K562 (cell line): ENCODE results near the gene SELPLG. TPM values are rescaled to one million over a fixed set of nuclear protein-coding genes. Genes with fewer than 3 reads are reported as not detected.

ENCODE experiments used
- ATAC-seq: fragments of 200-7000 bp; cut with Tn5 transposase; 3 replicates; pipeline ENCODE4 v1.9.1; 2020; ENCODE audit warnings: moderate library complexity
- BruUV-seq: library from RNA; stranded (reverse); fragments of 400-500 nt; replicated peaks from 2 replicates; lab custom pipeline; 2021; lab: Mats Ljungman, UMichigan
- CTCF ChIA-PET: fragments of 300-600 bp; formaldehyde crosslinking; extraction: SDS; loops from one replicate; lab custom pipeline; 2021; ENCODE audit warnings: low intra/inter-chr PET ratio; lab: Yijun Ruan, JAX
- POLR2A ChIA-PET: fragments of 300-600, 350-650 bp; sonication (Branson Sonifier 250); formaldehyde crosslinking; extraction: SDS; loops from one replicate; lab custom pipeline; 2021; ENCODE audit warnings: antibody characterized with exemption, inconsistent platforms; lab: Yijun Ruan, JAX
- DNase-seq, 4 experiments: peaks; one replicate each; pipeline versions ENCODE4 v3.0.0 to v3.0.0-alpha.2; 2011 to 2018; ENCODE audit warnings: low spot score in 3 of 4, mixed read lengths in 3 of 4; ENCODE audit errors: extremely low read depth in 1 of 4
- FAIRE-seq: peaks from 2 replicates; lab custom pipeline; 2011; peaks lifted over from hg19 to GRCh38; lab: Jason Lieb, UNC
- H2AFZ ChIP-seq: 2 replicates; pipeline ENCODE4 v1.6.0; 2011; ENCODE audit warnings: low read depth, low read length, control low read depth, inconsistent platforms
- H3K27ac ChIP-seq: fragments of 200-600 bp; 3 replicates; pipeline ENCODE4 v1.8.0; 2011; ENCODE audit warnings: low read depth, mild to moderate bottlenecking, control low read depth, inconsistent platforms, low read length, moderate library complexity, mixed read lengths; ENCODE audit errors: extremely low read depth
- H3K27me3 ChIP-seq, 2 experiments: fragments of 300-600 bp in 1 of 2; 2 replicates in 1 of 2; 3 replicates in 1 of 2; pipeline versions ENCODE4 v1.6.0 to v1.8.0; 2011; ENCODE audit warnings: inconsistent platforms in 2 of 2, low read length in 2 of 2, mild to moderate bottlenecking in 1 of 2, mixed read lengths in 1 of 2, moderate library complexity in 1 of 2; ENCODE audit not compliant: control insufficient read depth in 2 of 2, insufficient read depth in 2 of 2
- H3K36me3 ChIP-seq: fragments of 300-600 bp; 3 replicates; pipeline ENCODE4 v1.8.0; 2011; ENCODE audit warnings: mild to moderate bottlenecking, low read length, inconsistent platforms; ENCODE audit not compliant: control insufficient read depth, insufficient read depth
- H3K4me1 ChIP-seq, 2 experiments: fragments of 200-600 bp in 1 of 2; replicated peaks in 1 of 2; 2 replicates in 1 of 2; 3 replicates in 1 of 2; pipeline versions ENCODE4 v1.5.1 to v1.8.0; 2011; ENCODE audit warnings: inconsistent platforms in 2 of 2, low read length in 2 of 2, mild to moderate bottlenecking in 1 of 2, mixed read lengths in 1 of 2, moderate library complexity in 1 of 2; ENCODE audit not compliant: control insufficient read depth in 2 of 2, insufficient read depth in 2 of 2
- H3K4me2 ChIP-seq: 2 replicates; pipeline ENCODE4 v1.6.1; 2011; ENCODE audit warnings: low read length, control low read depth, inconsistent platforms, mixed read lengths; ENCODE audit not compliant: insufficient read depth
- H3K4me3 ChIP-seq: fragments of 200-600 bp; sonication (generic), shearing (Covaris generic); 2 replicates; pipeline ENCODE4 v1.5.1; 2016; ENCODE audit warnings: control low read depth, inconsistent platforms
- H3K79me2 ChIP-seq: fragments of 200-600 bp; 3 replicates; pipeline ENCODE4 v1.8.0; 2011; ENCODE audit warnings: low read length, inconsistent platforms; ENCODE audit not compliant: control insufficient read depth, insufficient read depth
- H3K9ac ChIP-seq, 2 experiments: 2 replicates each; pipeline versions ENCODE4 v1.6.0 to v1.6.1; 2011; ENCODE audit warnings: low read depth in 2 of 2, low read length in 2 of 2, control low read depth in 1 of 2, inconsistent platforms in 1 of 2, mild to moderate bottlenecking in 1 of 2, mixed read lengths in 1 of 2; ENCODE audit not compliant: insufficient read depth in 1 of 2
- H3K9me1 ChIP-seq: one replicate; pipeline ENCODE4 v1.6.0; 2011; ENCODE audit warnings: inconsistent platforms, mild to moderate bottlenecking, low read length, moderate library complexity; ENCODE audit not compliant: control insufficient read depth, insufficient read depth
- H3K9me3 ChIP-seq: replicated peaks from 2 replicates; pipeline ENCODE4 v1.5.1; 2011; ENCODE audit warnings: low read depth, low read length, inconsistent platforms; ENCODE audit not compliant: control insufficient read depth, insufficient read depth
- H4K20me1 ChIP-seq: replicated peaks from 2 replicates; pipeline ENCODE4 v1.6.1; 2011; ENCODE audit warnings: low read length, inconsistent platforms, mixed read lengths; ENCODE audit not compliant: control insufficient read depth, insufficient read depth
- BMI1 ChIP-seq: fragments of 150-350 bp; IDR thresholded peaks from 2 replicates; pipeline ENCODE4 v1.6.1; 2014; ENCODE audit warnings: low read length
- CEBPG ChIP-seq, 3 experiments: fragments of 200-800 bp in 1 of 3; sonication (Bioruptor generic) in 1 of 3; sonication (generic) in 1 of 3; formaldehyde crosslinking in 1 of 3; IDR thresholded peaks in 2 of 3; conservative IDR thresholded peaks in 1 of 3; 2 replicates each; pipeline versions ENCODE4 v1.6.1 to v1.8.0; 2016 to 2022; ENCODE audit warnings: missing compliant biosample characterization in 2 of 3, missing genetic modification characterization in 2 of 3, mild to moderate bottlenecking in 1 of 3, missing genetic modification reagents in 1 of 3
- CREBBP ChIP-seq: IDR thresholded peaks from one replicate; pipeline ENCODE4 v1.6.1; 2012; ENCODE audit warnings: low read depth, mild to moderate bottlenecking, control low read depth, inconsistent platforms, low read length
- DNMT1 ChIP-seq: fragments of 450-650 bp; IDR thresholded peaks from 2 replicates; pipeline ENCODE4 v1.6.1; 2016; ENCODE audit warnings: antibody characterized with exemption, mild to moderate bottlenecking
- HNRNPH1 ChIP-seq: fragments of 200-400 bp; formaldehyde crosslinking; optimal IDR thresholded peaks from 2 replicates; pipeline ENCODE3; 2017; ENCODE audit warnings: low read depth, mild to moderate bottlenecking, low read length, moderate library complexity
- PTBP1 ChIP-seq: fragments of 200-400 bp; formaldehyde crosslinking; IDR thresholded peaks from 2 replicates; pipeline ENCODE4 v1.6.1; 2017; ENCODE audit warnings: low read depth, low read length
- SIRT6 ChIP-seq: IDR thresholded peaks from one replicate; pipeline ENCODE4 v1.6.1; 2012; ENCODE audit warnings: low read depth, mild to moderate bottlenecking, control low read depth, inconsistent platforms, low read length, moderate library complexity
- TEAD1 ChIP-seq, 2 experiments: fragments of 450-650 bp in 1 of 2; sonication (generic) in 1 of 2; formaldehyde crosslinking; IDR thresholded peaks; 2 replicates each; pipeline versions ENCODE4 v1.4.0 to v1.8.0; 2020 to 2022; ENCODE audit warnings: mild to moderate bottlenecking in 2 of 2, missing genetic modification reagents in 1 of 2
- THRAP3 ChIP-seq: fragments of 450-650 bp; IDR thresholded peaks from 2 replicates; pipeline ENCODE4 v1.6.1; 2016; ENCODE audit warnings: mild to moderate bottlenecking, inconsistent platforms, borderline replicate concordance
- ZFP30 ChIP-seq: fragments of 250-450 bp; sonication (Bioruptor Pico); IDR thresholded peaks from 2 replicates; pipeline ENCODE4 v1.8.0; 2022; ENCODE audit warnings: moderate library complexity, mild to moderate bottlenecking, inconsistent platforms, borderline replicate concordance
- ZNF76 ChIP-seq: fragments of 250-450 bp; sonication (Bioruptor Pico); IDR thresholded peaks from 2 replicates; pipeline ENCODE4 v1.4.0; 2020; ENCODE audit warnings: mild to moderate bottlenecking, moderate library complexity, borderline replicate concordance
- ZSCAN29 ChIP-seq: fragments of 450-650 bp; IDR thresholded peaks from 2 replicates; pipeline ENCODE4 v1.6.1; 2017
- WGBS: fragments of 100-300 bp; shearing (Covaris generic); methylation state at CpG from one replicate; pipeline ENCODE4 v1.1.6; 2016; ENCODE audit warnings: low coverage, mixed read lengths; ENCODE audit not compliant: insufficient coverage; ENCODE audit errors: missing lambda C conversion rate; 5-methylcytosine and 5-hydroxymethylcytosine counted together
- in situ Hi-C: fragments of 300-500 bp; cut with MboI; formaldehyde crosslinking; loops from 4 replicates; pipeline ENCODE4 v1.15.0; 2018; ENCODE audit warnings: inconsistent platforms, mixed read lengths
- intact Hi-C: fragments of 100-400 bp; cut with micrococcal nuclease; formaldehyde crosslinking; loops from 2 replicates; pipeline ENCODE4 v1.14.2; 2022
- polyA plus RNA-seq, 8 experiments: library from polyadenylated mRNA; depleted of rRNA in 4 of 8; stranded (reverse) in 5 of 8; unstranded in 3 of 8; fragments of >200 nt; fragmentation: Nextera tagmentation in 2 of 8; fragmentation: Illumina TruSeq in 1 of 8; extraction: Ambion mirVana in 2 of 8; extraction: Trizol in 1 of 8; gene quantifications; 2 replicates each; pipeline versions ENCODE4 v1.2.1 to v1.2.3, GENCODE V29; 2011 to 2014; ENCODE audit warnings: inconsistent platforms in 1 of 8, missing spikeins in 1 of 8
- total RNA-seq, 7 experiments: library from RNA; depleted of rRNA in 6 of 7; stranded (reverse); fragments of >200 nt in 6 of 7; fragmentation: Illumina TruSeq in 2 of 7; extraction: Trizol in 2 of 7; gene quantifications; 2 replicates each; pipeline versions ENCODE4 v1.2.1 to v1.2.3, GENCODE V29; 2011 to 2021; ENCODE audit warnings: low replicate concordance in 1 of 7
- TF ChIP-seq, protein P1 (sequence below): sonication (generic); formaldehyde crosslinking; IDR thresholded peaks from 2 replicates; pipeline ENCODE4 v1.8.1; 2023; ENCODE audit warnings: mild to moderate bottlenecking, missing genetic modification reagents, moderate library complexity

The SELPLG gene
- total and polyA plus RNA-seq, 9 of the 15 experiments (the other 6 are each of a cell fraction or from before 2014, with no cell fraction given): 0.22 to 10.2 (median 1.7) TPM

DNA sequence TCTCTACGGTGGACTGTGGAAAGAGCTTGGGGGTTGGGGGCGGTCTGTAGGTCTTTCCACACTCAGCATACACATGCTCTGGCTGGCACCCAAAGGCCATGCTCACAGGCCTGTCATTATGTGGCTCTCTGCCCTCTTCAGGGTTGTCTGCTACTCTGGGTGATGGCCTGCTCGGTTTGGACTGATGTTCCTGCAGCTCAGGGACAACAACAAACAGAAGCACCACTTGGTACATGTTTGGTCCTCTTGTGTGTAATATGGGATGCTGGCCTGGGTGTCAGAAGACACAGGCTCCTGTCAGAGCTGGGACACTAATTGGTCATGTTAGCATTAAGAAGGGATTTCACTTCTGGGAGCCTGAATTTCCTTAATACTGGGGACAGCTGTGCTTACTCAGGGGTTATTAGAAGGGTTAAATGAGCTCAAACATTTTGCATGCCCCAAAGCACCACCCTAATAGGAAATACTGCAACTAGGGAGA, 32.7 kb upstream of the SELPLG start:
- ChIA-PET POLR2A (interaction anchor here (0.6 to 1.1 kb wide), 4 partner anchors 23 to 151 kb away, joined by 3 to 5 read pairs (median 4); no protein-coding TSS in a partner anchor), CTCF (interaction anchor here (2.1 to 4.0 kb wide), 3 partner anchors 135 to 285 kb away, joined by 9 to 49 read pairs (median 13); no protein-coding TSS in a partner anchor)
- H3K9me1 ChIP-seq: peaks cover 7% of the 10 kb centered on the region
- TF ChIP-seq, protein P1, sequence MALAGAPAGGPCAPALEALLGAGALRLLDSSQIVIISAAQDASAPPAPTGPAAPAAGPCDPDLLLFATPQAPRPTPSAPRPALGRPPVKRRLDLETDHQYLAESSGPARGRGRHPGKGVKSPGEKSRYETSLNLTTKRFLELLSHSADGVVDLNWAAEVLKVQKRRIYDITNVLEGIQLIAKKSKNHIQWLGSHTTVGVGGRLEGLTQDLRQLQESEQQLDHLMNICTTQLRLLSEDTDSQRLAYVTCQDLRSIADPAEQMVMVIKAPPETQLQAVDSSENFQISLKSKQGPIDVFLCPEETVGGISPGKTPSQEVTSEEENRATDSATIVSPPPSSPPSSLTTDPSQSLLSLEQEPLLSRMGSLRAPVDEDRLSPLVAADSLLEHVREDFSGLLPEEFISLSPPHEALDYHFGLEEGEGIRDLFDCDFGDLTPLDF: no peak
- TF ChIP-seq SIRT6 (no peak), ZSCAN29 (no peak), ZFP30 (CRISPR knock-in tag) (no peak), HNRNPH1 (no peak), ZNF76 (CRISPR knock-in tag) (no peak), CEBPG (CRISPR knock-in tag; IDR thresholded peaks at IDR 0.05) (no peak), CEBPG (tag; conservative IDR thresholded peaks at IDR 0.05 in 1 of 2, IDR thresholded peaks at IDR 0.05 in 1 of 2) (no peak), PTBP1 (no peak), BMI1 (no peak), THRAP3 (no peak), DNMT1 (no peak), TEAD1 (CRISPR knock-in tag; IDR thresholded peaks at IDR 0.05) (no peak), CREBBP (no peak)
- no peak overlapping the region for H2AFZ ChIP-seq
- H3K36me3 ChIP-seq: peaks cover 63% of the 10 kb centered on the region
- DNase-seq: no peak
- no peak overlapping the region for H3K4me3 ChIP-seq
- no peak; the same call in 2 of the 3 replicates for ATAC-seq
- H3K27me3 ChIP-seq: no peaks in the 10 kb centered on the region
- no peaks in the 10 kb centered on the region for H3K9me3 ChIP-seq
- H3K27ac ChIP-seq: no peak overlapping the region
- H3K4me2 ChIP-seq: no peak overlapping the region
- WGBS: 76% methylated on average over 3 of the region's 3 CpGs
- in situ Hi-C loops (loop anchor here (5.0 to 10.0 kb wide), 2 partner anchors 286 to 428 kb away; partner anchors contain the start of genes ALKBH2 and UNG), intact Hi-C loops (loop anchor here (10.0 kb wide), 1 partner anchor 428 kb away; the partner anchor contains the start of genes ALKBH2 and UNG)
- BruUV-seq: no TSS peak
- H4K20me1 ChIP-seq: peaks cover 6% of the 10 kb centered on the region
- no peak for FAIRE-seq
- peaks cover 7 to 18% of the 10 kb centered on the region in 2 experiments; a peak in 3 of 5 replicates for H3K4me1 ChIP-seq
- H3K9ac ChIP-seq: no peak overlapping the region
- H3K79me2 ChIP-seq: peaks cover 95% of the 10 kb centered on the region
